HG02870 (cell line): ENCODE data around the gene NEO1.
"Not testable (repeated sequence)": the region's sequence is repeated elsewhere in the genome, so short reads cannot be mapped to it uniquely, and the experiment has no call there.

Experiments
- ATAC-seq: cut with Tn5 transposase; IDR thresholded peaks from one replicate; pipeline ENCODE4 v1.9.1; 2021; ENCODE audit warnings: mild to moderate bottlenecking, moderate library complexity; ENCODE audit not compliant: unreplicated experiment

The NEO1 gene

GRCh38 chr15:73183071-73183470 lies 130.8 kb downstream of the NEO1 start:
- no peak for ATAC-seq

GRCh38 chr15:73190189-73190601 lies 137.9 kb downstream of the NEO1 start:
- ATAC-seq, result no peak

DNA sequence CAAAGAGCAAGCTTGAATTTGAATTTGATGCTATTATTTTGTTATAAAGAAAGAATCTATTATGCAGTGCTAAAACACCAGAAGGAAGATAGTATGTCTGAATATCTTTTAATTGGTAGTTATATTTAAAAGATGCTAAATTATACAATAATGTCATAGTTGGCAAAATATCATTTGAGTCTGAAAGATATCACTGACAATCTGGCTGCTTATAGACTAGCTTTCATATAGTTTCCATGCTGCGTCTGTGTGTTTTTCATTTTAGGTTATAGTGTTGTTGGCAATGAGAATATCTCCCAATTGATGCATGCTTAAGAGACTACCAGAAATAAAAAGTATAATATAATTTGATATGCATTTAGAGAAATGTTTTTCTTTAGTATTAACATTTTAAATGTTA lies 142.9 kb downstream of the NEO1 start:
- ATAC-seq, result no peak

DNA sequence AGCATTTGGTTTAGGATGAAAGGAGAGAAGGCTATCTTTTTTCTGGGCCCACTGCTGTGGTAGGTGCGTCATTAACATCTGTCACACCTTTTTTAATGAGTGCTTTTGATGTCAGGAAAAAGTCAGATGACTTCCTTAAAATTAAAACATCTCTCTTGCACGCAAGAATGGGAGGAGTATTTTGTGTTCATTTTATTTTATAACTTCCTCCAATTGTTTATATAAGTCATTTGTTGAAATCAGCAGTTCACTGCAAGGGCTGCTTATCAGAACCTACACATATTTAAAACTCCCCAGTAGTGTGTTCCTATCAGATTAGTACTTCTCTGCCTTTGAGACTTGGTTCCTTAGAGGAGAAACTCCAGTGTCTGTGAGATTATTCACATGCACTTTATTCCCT lies 143.8 kb downstream of the NEO1 start:
- no peak for ATAC-seq

DNA sequence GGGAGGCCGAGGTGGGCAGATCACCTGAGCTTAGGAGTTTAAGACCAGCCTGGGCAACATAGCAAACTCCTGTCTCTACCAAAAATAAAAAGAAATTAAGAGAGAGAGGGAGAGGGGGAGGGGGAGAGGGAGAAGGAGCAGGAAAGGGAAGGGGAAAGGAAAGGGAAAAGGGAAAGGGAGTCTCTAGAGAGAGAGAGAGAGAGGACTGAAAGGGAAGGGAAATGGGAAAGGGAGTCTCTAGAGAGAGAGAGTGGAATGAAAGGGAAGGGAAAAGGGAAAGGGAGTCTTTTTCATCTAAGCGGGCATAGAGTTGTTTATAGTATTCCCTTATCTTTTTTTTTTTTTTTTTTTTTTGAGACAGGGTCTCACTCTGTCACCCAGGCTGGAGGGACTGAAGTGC lies 148.1 kb downstream of the NEO1 start:
- no peak for ATAC-seq

DNA sequence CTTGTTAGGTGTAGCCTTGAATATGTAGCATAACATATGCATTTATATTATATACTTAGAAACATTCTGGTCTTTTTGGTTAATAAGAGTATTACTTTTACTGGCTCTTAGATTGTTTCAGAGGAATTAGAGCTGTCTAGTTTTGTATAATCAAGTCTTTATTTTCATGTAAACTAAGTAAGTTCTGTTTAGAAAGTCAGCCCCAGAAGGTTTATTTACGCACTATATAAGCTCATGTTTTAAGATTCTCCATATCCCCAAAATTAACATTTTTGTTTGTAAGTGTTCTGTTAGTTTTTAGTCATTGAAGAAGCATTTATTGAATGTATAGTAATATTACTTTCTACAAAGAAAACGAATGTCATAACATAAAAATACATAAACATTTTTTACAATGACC lies 158.4 kb downstream of the NEO1 start:
- ATAC-seq, result no peak

- no peak for ATAC-seq
Measured at GRCh38 chr15:73212424-73212823, 160.2 kb downstream of the NEO1 start.

GRCh38 chr15:73221450-73221849 lies 169.2 kb downstream of the NEO1 start:
- ATAC-seq, result not testable (repeated sequence)

- no peak for ATAC-seq
Measured at GRCh38 chr15:73225358-73226015, 173.2 kb downstream of the NEO1 start.

DNA sequence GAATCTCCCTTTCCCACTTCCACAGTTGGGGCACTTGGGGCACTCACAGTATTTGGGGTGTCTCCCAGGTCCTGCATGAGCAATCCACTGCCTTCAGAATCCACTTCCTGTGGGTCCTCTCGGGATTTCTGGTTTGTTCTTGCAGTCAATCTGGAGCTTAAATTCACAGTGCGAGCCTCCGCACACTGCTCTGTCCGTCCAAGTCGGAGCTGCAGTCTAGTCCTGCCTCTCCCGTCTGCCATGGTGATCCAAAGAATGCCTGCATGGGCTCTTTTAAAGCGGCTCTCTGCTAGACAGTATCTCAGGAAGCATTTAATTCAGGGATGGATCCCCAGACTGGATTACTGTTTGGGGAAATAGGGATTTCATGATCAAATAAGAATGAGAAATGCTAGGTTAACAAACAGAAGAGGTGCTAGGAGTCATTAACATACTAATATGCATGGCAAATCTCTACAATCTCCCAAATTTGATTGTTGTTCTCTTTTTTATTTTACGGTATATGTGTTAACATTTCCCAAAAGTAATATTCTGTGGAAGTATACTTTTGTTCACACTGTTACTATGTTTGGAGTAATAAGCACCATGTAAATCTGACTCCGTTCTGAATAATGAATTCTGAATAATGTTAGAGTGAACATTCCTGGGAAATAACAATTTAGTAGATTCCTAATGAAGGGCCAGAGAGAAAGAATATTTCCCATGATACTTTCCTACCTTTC lies 174.0 kb downstream of the NEO1 start:
- no peak for ATAC-seq

- ATAC-seq, result no peak
Measured at GRCh38 chr15:73227433-73228056, 175.3 kb downstream of the NEO1 start.

DNA sequence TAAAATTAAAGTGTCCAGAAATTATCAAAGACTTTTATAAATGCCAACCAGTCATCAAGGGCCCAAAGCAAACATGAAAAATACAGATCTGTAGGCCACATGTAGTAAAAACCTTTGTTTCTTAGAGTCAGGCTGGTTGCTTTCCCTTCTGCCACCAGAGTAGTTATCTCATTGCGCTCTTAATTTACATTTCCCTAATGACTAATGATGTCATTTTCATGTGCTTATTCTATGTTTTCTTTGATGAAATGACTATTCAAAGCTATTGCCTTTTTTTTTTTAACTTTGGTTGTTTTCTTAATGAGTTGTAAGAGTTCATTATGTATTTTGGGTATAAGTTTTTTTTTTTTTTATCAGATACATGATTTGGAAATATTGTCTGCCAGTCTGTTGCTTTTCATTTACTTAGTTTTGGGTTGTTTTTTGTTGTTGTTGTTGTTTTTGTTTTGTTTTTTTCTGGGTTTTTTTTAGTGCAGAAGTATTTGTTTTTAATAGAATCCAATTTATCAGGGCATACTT lies 175.9 kb downstream of the NEO1 start:
- ATAC-seq, result no peak

GRCh38 chr15:73231661-73232419 lies 179.6 kb downstream of the NEO1 start:
- ATAC-seq, result no peak

- ATAC-seq, result no peak
Measured at GRCh38 chr15:73232776-73233175, 180.5 kb downstream of the NEO1 start.

DNA sequence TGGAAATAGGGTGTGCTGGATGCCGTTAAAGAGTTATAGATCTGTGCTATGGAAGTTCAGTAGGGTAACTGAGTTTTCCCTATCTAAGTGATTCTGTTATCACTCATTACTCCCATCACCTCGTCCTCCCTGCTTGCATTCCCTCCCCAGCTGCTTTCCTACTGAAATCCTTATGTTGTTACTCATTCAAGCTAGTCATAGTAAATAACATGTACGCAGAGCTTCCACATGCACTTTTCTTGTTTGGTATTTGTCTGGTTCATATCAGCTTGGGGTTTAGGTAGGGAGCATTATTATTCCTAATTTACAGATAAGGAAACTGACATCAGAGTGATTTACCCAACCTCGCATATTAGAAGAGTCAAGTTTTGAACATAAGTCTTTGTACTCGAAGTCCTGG lies 181.4 kb downstream of the NEO1 start:
- ATAC-seq, result no peak

DNA sequence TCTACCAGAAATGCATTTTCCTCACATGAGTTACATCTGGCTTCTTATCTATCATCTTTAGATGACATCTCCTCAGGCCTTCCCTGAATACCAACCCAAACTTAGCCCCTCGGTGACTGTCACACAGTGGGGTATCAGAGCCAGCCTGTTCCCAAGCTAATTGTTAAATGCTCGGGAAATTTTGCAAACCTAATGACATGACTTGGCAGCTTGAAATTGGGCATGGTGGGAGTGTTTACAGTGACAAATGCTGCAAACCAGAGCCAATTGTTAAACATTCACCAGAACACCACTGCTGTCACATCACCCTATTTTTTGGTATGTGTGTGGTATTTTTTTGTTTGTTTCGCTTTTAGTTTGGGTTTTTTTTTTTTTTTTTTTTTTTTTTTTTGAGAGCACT lies 185.6 kb downstream of the NEO1 start:
- ATAC-seq, result no peak

- no peak for ATAC-seq
Measured at GRCh38 chr15:73239564-73240215, 187.4 kb downstream of the NEO1 start.

- ATAC-seq, result no peak
Measured at GRCh38 chr15:73240866-73241499, 188.7 kb downstream of the NEO1 start.

GRCh38 chr15:73244333-73244732 lies 192.1 kb downstream of the NEO1 start:
- ATAC-seq, result no peak

DNA sequence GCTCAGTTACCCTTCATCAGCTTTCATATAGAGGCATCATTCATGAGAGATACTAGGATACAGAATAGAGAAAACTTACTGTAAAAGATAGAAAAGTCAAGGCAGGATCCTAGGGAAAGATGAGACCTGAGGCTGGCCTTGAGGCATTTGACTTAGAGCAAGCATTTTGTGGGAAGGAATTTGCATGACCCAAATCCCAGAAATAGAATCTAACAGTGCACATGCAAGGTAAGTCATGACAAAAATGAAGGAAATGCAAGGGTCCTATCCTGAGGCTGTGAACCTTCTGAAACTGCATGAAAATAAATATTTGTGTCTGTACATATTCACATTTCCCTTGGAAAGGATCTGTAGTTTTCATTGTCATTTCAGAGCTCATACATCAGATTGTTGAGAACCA lies 194.2 kb downstream of the NEO1 start:
- no peak for ATAC-seq
